Calu3 (cell line): ENCODE measurements around the gene SLC25A24. TPM values are rescaled to one million over a fixed set of nuclear protein-coding genes. Genes with fewer than 3 reads are reported as not detected.
"Not testable (repeated sequence)": the region's sequence is repeated elsewhere in the genome, so short reads cannot be mapped to it uniquely, and the experiment has no call there.

ENCODE experiments used
- BruUV-seq: library from RNA; stranded (reverse); fragments of 400-500 nt; replicated peaks from 2 replicates; lab custom pipeline; 2021; lab: Mats Ljungman, UMichigan
- CTCF ChIA-PET: fragments of 300-600 bp; sonication (Branson Sonifier 250); formaldehyde crosslinking; loops from one replicate; lab custom pipeline; 2022; ENCODE audit warnings: antibody characterized with exemption; lab: Charles Lee
- DNase-seq: peaks from one replicate; pipeline ENCODE4 v3.0.0; 2022
- H3K27ac Mint-ChIP-seq: one replicate; pipeline ENCODE4 v1.8.0; 2022; ENCODE audit warnings: mixed read lengths; ENCODE audit not compliant: unreplicated experiment
- H3K27me3 Mint-ChIP-seq: one replicate; pipeline ENCODE4 v1.8.0; 2022; ENCODE audit warnings: mixed read lengths; ENCODE audit not compliant: unreplicated experiment
- H3K36me3 Mint-ChIP-seq: one replicate; pipeline ENCODE4 v1.8.0; 2022; ENCODE audit warnings: mild to moderate bottlenecking, moderate library complexity, mixed read lengths; ENCODE audit not compliant: insufficient read depth, unreplicated experiment
- H3K4me1 Mint-ChIP-seq: one replicate; pipeline ENCODE4 v1.8.0; 2022; ENCODE audit warnings: mild to moderate bottlenecking, low read depth, mixed read lengths; ENCODE audit not compliant: unreplicated experiment
- H3K4me3 Mint-ChIP-seq: one replicate; pipeline ENCODE4 v1.8.0; 2022; ENCODE audit warnings: mild to moderate bottlenecking, low read depth, moderate library complexity, mixed read lengths; ENCODE audit not compliant: unreplicated experiment
- H3K9me3 Mint-ChIP-seq: one replicate; pipeline ENCODE4 v1.8.0; 2022; ENCODE audit warnings: low read depth, mixed read lengths; ENCODE audit not compliant: unreplicated experiment
- intact Hi-C: fragments of 100-400 bp; cut with micrococcal nuclease; formaldehyde crosslinking; loops from one replicate; pipeline ENCODE4 v1.10.0; 2022; ENCODE audit not compliant: unreplicated experiment
- total RNA-seq: library from RNA; stranded (reverse); gene quantifications from 2 replicates; pipeline ENCODE4 v1.2.3, GENCODE V29; 2022
- TF ChIP-seq, protein P1 (sequence below): fragments of 200-600 bp; IDR thresholded peaks from one replicate; pipeline ENCODE4 v1.8.0; 2022; ENCODE audit warnings: antibody characterized with exemption; ENCODE audit not compliant: unreplicated experiment

The SLC25A24 gene
- total RNA-seq, 1 experiment from 2014 or later: 40.7 TPM

DNA sequence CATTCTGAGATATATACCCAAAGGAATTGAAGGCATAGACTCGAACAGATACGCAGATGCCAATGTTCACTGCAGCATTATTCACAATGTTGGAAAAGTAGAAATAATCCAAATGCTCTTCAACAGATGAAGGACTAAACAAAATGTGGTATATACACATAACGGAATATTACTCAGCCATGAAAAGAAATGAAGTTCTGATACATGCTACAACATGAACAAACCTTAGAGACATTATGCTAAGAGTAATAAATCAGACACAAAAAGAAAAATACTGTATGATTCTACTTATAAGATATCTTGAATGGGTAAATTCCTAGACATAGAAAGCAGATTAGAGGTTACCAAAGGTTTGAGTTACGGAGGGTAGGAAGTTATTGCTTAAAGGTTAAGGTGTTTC, 57.9 kb downstream of the SLC25A24 start:
- H3K36me3 Mint-ChIP-seq: peaks cover 28% of the 10 kb centered on the region
- intact Hi-C loops: no loop called here
- BruUV-seq: no TSS peak
- no peaks in the 10 kb centered on the region for H3K27me3 Mint-ChIP-seq
- H3K4me3 Mint-ChIP-seq: no peak overlapping the region
- TF ChIP-seq, protein P1, sequence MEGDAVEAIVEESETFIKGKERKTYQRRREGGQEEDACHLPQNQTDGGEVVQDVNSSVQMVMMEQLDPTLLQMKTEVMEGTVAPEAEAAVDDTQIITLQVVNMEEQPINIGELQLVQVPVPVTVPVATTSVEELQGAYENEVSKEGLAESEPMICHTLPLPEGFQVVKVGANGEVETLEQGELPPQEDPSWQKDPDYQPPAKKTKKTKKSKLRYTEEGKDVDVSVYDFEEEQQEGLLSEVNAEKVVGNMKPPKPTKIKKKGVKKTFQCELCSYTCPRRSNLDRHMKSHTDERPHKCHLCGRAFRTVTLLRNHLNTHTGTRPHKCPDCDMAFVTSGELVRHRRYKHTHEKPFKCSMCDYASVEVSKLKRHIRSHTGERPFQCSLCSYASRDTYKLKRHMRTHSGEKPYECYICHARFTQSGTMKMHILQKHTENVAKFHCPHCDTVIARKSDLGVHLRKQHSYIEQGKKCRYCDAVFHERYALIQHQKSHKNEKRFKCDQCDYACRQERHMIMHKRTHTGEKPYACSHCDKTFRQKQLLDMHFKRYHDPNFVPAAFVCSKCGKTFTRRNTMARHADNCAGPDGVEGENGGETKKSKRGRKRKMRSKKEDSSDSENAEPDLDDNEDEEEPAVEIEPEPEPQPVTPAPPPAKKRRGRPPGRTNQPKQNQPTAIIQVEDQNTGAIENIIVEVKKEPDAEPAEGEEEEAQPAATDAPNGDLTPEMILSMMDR: no peak
- no peak overlapping the region for H3K27ac Mint-ChIP-seq
- CTCF ChIA-PET: interaction anchor here (0.6 kb wide), 1 partner anchor 129 kb away, joined by 3 read pairs; no protein-coding TSS in a partner anchor
- H3K4me1 Mint-ChIP-seq: no peaks in the 10 kb centered on the region
- H3K9me3 Mint-ChIP-seq: peaks cover 4% of the 10 kb centered on the region
- no peak for DNase-seq

DNA sequence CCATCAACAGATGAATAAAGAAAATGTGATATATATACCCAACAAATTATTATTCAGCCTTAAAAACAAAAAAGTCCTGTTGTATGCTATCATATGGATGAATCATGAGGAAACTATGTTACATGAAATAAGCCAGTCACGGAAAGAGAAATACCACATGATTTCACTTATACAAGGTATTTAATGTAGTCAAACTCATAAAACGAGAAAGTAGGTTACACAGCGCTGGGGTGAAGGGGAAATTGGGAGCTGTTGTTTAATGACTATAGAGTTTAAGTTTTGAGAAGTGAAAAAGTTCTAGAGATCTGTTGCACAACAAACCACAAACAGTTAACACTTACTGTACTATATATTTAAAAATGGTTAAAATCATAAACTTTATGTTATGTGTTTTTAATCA, 58.5 kb downstream of the SLC25A24 start:
- no TSS peak for BruUV-seq
- H3K9me3 Mint-ChIP-seq: peaks cover 4% of the 10 kb centered on the region
- no peak overlapping the region for H3K27ac Mint-ChIP-seq
- H3K36me3 Mint-ChIP-seq: peaks cover 25% of the 10 kb centered on the region
- H3K4me3 Mint-ChIP-seq: no peak overlapping the region
- no peaks in the 10 kb centered on the region for H3K4me1 Mint-ChIP-seq
- intact Hi-C loops: no loop called here
- H3K27me3 Mint-ChIP-seq: no peaks in the 10 kb centered on the region
- CTCF ChIA-PET: no interaction called here
- DNase-seq: no peak
- TF ChIP-seq, protein P1: no peak

DNA sequence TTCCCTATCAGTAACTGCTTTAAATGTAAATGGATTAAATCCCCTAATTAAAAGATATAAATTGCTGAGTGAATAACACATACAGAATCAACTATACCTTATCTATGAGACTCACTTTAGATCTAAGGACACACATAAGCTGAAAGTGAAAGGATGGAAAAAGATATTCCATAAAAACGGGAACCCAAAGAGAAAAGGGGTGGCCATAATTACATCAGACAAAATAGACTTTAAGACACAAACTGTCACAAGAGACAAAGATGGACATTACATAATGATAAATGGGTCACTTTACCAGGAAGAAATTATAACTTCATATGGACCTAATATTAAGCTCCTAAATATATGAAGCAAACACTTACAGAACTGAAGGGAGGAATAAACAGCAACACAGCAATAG, 59.2 kb downstream of the SLC25A24 start:
- intact Hi-C loops: no loop called here
- Mint-ChIP-seq H3K27me3 (no peaks in the 10 kb centered on the region), H3K9me3 (peaks cover under 1% of the 10 kb centered on the region), H3K4me1 (no peaks in the 10 kb centered on the region), H3K36me3 (peaks cover 20% of the 10 kb centered on the region), H3K27ac (no peak overlapping the region), H3K4me3 (no peak overlapping the region)
- CTCF ChIA-PET: no interaction called here
- TF ChIP-seq, protein P1: no peak
- no peak for DNase-seq
- BruUV-seq: no TSS peak

DNA sequence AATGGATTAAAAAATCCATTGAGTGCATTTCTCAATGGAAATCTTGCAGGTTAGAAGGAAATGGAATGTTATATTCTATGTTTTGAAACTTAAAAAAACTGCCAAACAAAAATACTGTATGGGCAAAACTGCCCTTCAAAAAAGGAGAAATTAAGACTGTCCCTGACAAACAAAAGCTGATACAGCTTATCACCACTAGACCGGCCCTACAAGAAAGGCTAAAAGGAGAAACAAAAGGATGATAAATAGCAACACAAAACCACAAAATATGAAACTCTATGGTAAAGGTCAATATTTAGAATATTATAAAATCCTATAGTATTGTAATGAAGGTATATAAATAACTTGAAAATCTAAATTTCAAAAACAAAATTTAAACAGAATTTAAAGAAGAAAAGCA, 60.0 kb downstream of the SLC25A24 start:
- CTCF ChIA-PET: no interaction called here
- Mint-ChIP-seq H3K9me3 (no peaks in the 10 kb centered on the region), H3K27me3 (no peaks in the 10 kb centered on the region), H3K27ac (no peak overlapping the region), H3K36me3 (peaks cover 16% of the 10 kb centered on the region), H3K4me1 (no peaks in the 10 kb centered on the region), H3K4me3 (no peak overlapping the region)
- intact Hi-C loops: no loop called here
- TF ChIP-seq, protein P1: no peak
- no peak for DNase-seq
- no TSS peak for BruUV-seq

DNA sequence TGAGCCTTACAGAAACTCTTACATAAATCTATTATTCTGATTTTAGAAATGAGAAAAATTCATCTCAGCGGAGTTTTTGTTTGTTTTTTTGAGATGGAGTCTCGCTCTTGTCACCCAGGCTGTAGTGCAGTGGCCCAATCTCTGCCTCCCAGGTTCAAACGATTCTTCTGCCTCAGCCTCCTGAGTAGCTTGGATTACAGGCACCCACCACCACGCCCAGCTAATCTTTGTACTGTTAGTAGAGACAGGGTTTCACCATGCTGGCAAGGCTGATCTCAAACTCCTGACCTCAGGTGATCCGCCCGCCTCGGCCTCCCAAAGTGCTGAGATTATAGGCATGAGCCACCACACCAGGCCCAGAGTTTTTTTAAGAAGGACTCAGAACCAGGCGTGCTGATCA, 60.6 kb downstream of the SLC25A24 start:
- H3K27ac Mint-ChIP-seq, DNase-seq, CTCF ChIA-PET, intact Hi-C loops, H3K27me3 Mint-ChIP-seq, H3K4me3 Mint-ChIP-seq, H3K9me3 Mint-ChIP-seq, BruUV-seq, H3K4me1 Mint-ChIP-seq: not testable (repeated sequence)
- peaks cover 16% of the 10 kb centered on the region for H3K36me3 Mint-ChIP-seq

DNA sequence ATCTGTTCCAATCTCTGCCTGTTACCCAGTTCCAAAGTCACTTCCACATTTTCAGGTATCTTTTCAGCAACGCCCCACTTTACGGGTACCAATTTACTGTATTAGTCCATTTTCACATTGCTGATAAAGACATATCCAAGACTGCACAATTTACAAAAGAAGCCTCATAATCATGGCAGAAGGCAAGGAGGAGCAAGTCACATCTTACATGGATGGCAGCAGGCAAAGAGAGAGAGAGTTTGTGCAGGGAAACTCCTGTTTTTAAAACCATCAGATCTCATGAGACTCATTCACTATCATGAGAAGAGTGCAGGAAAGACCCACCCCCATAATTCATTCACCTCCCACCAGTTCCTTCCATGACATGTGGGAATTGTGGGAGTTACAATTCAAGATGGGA, 67.0 kb downstream of the SLC25A24 start:
- peaks cover 18% of the 10 kb centered on the region for H3K36me3 Mint-ChIP-seq
- H3K9me3 Mint-ChIP-seq, H3K4me1 Mint-ChIP-seq, H3K4me3 Mint-ChIP-seq, intact Hi-C loops, H3K27ac Mint-ChIP-seq, H3K27me3 Mint-ChIP-seq, BruUV-seq, CTCF ChIA-PET, DNase-seq: not testable (repeated sequence)

DNA sequence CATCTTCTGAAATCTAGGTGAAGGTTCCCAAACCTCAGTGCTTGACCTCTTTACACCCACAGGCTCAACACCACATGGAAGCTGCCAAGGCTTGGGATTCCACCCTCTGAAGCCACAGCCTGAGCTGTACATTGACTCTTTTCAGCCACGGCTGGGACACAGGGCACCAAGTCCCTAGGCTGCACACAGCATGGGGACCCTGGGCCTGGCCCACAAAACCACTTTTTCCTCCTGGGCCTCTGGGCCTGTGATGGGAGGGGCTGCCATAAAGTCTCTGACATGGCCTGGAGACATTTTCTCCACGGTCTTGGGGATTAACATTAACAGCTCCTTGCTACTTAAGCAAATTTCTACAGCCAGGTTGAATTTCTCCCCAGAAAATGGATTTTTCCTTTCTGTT, 67.8 kb downstream of the SLC25A24 start:
- H3K4me1 Mint-ChIP-seq, intact Hi-C loops, DNase-seq, BruUV-seq, H3K9me3 Mint-ChIP-seq, CTCF ChIA-PET, H3K27ac Mint-ChIP-seq, H3K4me3 Mint-ChIP-seq, H3K27me3 Mint-ChIP-seq: not testable (repeated sequence)
- H3K36me3 Mint-ChIP-seq: peaks cover 13% of the 10 kb centered on the region
